HG02759 (cell line): ENCODE data around the gene CAPNS1.
"Not testable (repeated sequence)": the region's sequence is repeated elsewhere in the genome, so short reads cannot be mapped to it uniquely, and the experiment has no call there.

ENCODE experiments used
- ATAC-seq: cut with Tn5 transposase; IDR thresholded peaks from one replicate; pipeline ENCODE4 v1.9.1; 2021; ENCODE audit warnings: mild to moderate bottlenecking, moderate library complexity; ENCODE audit not compliant: unreplicated experiment

CAPNS1 gene

GRCh38 chr19:36149673-36150406 lies 10.0 kb downstream of the CAPNS1 start:
- ATAC-seq: no peak

DNA sequence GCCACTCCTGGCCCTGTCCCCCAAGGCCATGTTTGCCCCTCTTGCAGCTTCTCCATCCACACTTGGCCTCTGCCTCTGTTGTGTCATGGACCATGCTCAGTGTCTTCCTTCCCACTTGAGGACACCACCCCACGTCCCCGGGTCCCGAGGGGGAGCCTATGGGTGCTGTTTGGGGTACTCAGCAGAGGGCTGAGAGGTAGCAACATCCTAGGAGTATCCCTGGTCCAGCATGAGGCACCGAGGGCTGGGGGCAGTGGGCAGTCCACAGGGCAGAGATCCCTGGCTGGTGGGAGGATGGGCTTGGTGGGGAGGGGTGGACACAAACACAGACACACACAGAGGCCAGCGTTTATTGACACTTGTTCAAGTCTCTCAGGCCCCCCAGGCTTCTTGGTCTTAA lies 10.7 kb downstream of the CAPNS1 start:
- ATAC-seq: no peak

GRCh38 chr19:36151144-36152018 lies 11.5 kb downstream of the CAPNS1 start:
- ATAC-seq: no peak

GRCh38 chr19:36152019-36152351 lies 12.1 kb downstream of the CAPNS1 start:
- no peak for ATAC-seq

GRCh38 chr19:36152352-36153091 lies 12.7 kb downstream of the CAPNS1 start, which contains the start of gene COX7A1:
TSS of gene COX7A1 (minus strand) at chr19:36152447. CDS start at chr19:36152407, 40 bp downstream.
- no peak for ATAC-seq

- ATAC-seq: no peak
Observed at GRCh38 chr19:36153126-36153525, 13.3 kb downstream of the CAPNS1 start.

DNA sequence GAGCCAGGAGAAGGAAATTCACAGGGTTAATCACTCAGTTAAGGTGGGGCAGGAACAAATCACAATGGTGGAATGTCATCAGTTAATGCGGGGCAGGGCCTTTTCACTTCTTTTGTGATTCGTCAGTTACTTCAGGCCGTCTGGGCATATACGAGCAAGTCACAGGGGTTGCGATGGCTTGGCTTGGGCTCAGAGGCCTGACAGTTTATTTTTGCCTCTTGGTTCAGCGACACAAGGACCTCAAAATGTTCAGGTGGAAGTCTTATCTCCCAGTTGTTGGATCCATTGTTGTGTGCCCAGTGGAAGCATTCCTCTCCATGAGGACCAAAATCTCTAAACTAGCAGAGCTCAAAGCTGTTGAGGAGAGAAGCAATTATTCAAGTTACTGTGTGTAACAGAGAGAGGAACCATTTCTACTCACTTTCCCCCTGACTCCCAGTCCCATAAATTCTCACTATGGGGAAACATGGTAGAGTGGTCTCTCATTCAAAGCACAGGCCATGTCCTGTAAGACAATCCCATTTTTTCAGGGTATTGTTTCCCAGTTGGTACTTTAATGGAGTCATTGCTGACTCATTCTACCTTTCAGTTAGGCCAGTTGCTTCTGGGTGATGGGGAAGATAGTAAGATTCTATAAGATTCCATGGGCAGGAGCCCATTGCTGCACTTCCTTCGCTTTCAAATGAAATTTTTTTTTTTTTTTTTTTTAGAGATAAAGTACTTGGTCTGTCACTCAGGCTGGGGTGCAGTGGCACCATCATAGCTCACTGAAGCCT lies 21.1 kb downstream of the CAPNS1 start:
- ATAC-seq: no peak

DNA sequence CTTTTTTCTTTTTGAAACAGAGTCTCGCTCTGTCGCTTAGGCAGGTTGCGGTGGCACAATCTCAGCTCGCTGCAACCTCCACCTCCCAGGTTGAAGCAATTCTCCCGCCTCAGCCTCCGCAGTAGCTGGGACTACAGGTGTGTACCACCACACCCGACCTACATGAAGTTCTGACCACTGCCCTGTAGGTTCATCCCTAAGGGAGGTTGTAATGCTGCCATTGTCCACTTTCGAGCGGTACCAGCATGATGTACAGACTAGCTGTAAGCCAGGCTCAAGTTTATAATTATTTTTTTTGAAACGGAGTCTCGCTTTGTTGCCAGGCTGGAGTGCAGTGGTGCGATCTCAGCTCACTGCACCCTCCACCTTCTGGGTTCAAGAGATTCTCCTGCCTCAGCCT lies 23.9 kb downstream of the CAPNS1 start:
- ATAC-seq: no peak

DNA sequence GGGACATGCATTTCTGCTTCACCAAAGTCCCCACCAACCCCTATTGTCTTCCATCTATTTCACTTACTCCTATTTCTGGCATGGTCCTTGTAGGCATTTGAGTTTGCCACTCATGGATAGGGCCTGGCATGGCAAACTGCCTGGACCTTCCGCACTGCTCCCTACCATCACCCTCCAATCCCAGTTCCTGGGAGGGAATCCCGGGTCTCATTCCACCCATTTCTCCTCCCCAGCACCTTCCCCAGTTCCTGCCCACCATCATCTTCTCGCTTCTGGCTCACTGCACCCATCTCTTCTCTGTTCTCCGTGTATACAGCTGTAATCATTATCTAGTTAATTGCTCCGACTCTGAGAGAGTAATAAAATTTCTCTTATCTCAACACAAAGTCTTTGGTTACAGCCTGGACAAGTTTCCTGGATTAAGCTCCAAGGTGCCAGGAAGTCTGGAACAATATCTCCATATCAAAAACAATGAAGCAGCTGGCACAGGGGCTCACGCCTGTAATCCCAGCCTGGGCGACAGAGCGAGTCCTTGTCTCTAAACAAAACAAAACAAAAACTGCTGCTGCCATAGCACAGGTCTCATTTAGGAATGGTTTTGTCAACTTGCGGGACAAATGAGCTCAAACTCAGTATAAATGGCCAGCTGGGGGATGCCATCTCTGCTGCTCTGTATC lies 29.4 kb downstream of the CAPNS1 start:
- ATAC-seq: no peak

- no peak for ATAC-seq
Observed at GRCh38 chr19:36172852-36173251, 33.0 kb downstream of the CAPNS1 start.

- not testable (repeated sequence) for ATAC-seq
Observed at GRCh38 chr19:36173846-36174245, 34.0 kb downstream of the CAPNS1 start.

DNA sequence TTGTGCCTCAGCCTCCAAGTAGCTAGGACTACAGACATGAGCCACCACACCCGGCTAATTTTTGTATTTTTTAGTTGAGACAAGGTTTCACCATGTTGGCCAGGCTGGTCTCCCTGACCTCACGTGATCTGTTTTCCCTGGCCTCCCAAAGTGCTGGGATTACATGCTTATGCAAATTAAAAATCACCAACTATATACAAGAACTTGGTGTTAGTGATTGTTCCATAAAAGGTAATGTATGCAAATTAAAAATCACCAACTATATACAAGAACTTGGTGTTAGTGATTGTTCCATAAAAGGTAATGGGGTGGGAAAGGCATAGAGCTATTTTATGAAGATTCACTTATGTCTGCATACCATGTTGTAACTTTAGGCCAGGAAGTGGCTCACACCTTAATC lies 39.2 kb downstream of the CAPNS1 start:
- not testable (repeated sequence) for ATAC-seq

DNA sequence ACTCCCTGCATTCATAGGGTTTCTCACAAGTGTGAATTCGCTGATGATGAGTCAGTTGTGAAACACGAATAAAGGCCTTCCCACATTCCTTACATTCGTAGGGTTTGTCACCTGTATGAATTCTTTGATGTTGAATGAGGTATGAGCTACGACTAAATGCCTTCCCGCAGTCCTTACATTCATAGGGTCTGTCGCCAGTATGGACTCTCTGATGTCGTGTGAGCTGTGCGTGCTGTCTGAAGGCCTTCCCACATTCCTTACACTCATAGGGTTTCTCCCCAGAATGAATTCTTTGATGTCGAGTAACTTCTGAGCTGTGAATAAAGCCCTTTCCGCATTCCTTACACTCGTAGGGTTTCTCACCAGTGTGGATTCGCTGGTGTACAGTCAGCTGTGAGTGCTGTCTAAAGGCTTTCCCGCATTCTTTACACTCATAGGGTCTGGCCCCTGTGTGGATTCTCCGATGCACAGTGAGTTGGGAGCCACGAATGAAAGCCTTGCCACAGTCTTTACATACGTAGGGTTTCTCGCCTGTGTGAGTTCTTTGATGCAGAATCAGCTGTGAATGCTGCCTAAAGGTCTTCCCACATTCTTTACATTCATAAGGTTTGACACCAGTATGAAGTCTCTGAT lies 42.9 kb downstream of the CAPNS1 start:
- ATAC-seq: no peak

- ATAC-seq: no peak
Observed at GRCh38 chr19:36183245-36183628, 43.4 kb downstream of the CAPNS1 start.

- ATAC-seq: not testable (repeated sequence)
Observed at GRCh38 chr19:36186722-36187121, 46.9 kb downstream of the CAPNS1 start.

GRCh38 chr19:36196249-36196648 lies 56.4 kb downstream of the CAPNS1 start:
- no peak for ATAC-seq

- no peak for ATAC-seq
Observed at GRCh38 chr19:36198119-36198518, 58.3 kb downstream of the CAPNS1 start.
